ENCODE data around the gene LRPAP1.
"Not testable (repeated sequence)": the region's sequence is repeated elsewhere in the genome, so short reads cannot be mapped to it uniquely, and the experiment has no call there.

LRPAP1 gene

DNA sequence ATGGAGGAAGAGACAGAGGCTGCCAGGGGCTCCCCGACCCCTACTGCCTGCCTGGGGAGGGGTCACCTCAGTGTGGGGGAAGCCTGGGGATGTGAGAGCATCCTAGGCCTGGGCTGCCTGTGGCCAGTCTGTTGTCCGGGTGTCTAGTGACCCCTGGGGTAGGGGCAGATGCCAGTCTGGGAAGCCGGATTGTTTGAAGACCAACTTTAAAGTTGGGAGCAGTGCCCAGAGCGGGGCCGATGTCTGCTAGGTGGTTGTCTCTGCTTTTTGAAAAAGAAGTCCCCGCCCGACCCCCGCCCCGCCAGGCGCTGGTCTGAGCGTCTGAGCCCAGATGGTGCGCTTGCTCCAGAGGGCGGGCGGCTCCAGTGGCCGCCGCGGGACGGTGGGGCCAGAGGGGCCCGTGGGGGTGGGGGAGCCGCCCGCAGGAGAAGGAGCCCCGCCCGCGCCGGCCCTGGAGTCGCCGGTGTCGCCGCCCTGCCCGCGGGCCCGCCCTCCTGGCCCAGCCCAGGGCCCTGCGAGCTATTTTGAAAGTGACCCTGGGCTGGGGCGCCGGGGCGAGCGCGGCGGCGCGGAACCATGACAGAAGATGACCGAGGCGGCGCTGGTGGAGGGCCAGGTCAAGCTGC is 69.3 kb downstream of the LRPAP1 start, which contains the start of gene DOK7:
Gene DOK7 (plus strand): TSS at position 517 of the 626 bp plus-strand sequence. CDS start 70 bp downstream, at position 587.
- no peak for DNase-seq (ENCODE audit: low read depth in 2 of 2, low spot score in 1 of 2)

DNA sequence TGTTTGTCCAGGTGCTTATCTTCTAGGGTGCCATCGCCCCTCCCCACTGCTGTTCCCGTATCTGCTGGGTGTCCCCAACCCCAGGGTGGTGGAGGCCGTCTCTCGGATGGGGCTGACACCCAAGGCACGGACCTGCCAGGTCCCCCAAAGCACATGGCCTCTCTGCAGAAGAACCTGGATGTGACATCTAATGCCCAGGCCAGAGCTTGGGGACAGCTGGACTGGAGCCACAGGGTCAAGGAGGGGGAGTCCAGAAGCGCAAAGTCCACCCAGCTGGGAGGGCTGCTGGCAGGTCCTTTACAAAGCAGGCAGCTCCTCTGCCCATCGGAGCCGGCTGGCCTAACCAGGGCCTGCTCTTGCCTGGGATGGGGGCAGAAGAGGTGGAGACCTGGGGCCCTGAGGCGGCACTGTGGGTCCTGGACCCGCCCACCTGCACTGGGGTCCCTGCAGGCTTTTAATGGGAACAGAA is 69.9 kb downstream of the LRPAP1 start:
- DNase-seq (ENCODE audit: low read depth in 2 of 2, low spot score in 1 of 2) = no peak

DNA sequence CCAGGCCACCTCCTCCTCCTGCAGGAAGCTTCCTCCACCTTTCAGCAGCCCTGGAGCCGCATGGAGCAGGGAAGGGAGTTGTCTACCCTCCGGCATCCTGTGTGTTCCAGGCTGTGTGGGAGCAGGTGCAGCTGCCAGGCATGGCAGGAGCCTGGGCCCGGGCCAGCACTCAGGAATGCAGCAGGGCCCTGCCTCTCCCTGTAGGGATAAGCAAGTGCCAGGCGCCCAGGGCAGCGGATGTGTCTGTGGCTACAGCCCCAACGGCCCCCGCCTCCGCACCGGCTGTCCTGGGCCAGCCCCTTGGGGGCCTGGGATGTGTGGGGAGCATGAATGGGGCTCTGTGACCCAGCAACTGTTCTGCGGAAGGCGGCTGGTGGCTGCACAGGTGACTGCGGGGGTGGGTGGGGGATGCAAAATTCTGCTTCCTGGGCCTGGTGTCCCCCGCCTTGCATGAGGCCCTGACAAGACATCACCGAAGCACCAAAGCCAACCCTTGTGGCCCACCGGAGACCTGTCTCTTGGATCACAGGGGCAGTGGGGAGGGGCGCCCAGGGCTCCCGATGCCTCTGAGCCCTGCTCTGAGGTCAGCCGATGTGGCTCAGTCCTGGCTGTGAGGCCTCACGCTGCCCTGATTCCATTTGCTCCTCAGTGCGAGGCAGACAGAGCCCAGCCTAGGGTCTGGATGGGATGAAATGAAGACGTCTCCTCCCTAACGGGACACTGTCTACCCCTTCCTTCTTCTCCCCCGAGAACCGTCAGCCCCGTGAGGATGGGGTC is 70.5 kb downstream of the LRPAP1 start:
- no peak for DNase-seq (ENCODE audit: low read depth in 2 of 2, low spot score in 1 of 2)

- no peak for DNase-seq (ENCODE audit: low read depth in 2 of 2, low spot score in 1 of 2)
Measured at GRCh38 chr4:3460926-3461325, 71.3 kb downstream of the LRPAP1 start.

- not testable (repeated sequence) for DNase-seq (ENCODE audit: low read depth in 2 of 2, low spot score in 1 of 2)
Measured at GRCh38 chr4:3459156-3459555, 73.1 kb downstream of the LRPAP1 start.

- DNase-seq (ENCODE audit: low read depth in 2 of 2, low spot score in 1 of 2) = no peak
Measured at GRCh38 chr4:3458371-3458770, 73.9 kb downstream of the LRPAP1 start.

DNA sequence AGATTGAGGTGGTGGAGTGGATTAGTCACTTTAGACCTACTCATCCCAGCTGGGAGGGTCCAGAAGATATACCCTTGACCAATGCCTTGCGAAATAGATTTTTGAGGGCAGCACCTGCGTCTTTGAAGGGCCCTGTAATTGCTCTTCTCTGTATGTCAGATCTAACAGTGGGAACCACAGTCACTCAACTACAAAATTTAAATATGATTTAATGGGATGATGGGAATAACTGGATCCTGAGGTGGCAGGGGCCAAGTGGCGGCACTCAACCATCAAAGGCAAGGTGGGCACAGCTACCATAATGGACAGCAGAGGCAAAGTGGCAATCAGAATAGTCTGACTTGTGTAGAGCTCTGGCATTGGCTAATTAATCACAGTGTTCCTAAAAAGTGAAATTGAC is 76.6 kb downstream of the LRPAP1 start:
- DNase-seq (ENCODE audit: low read depth in 2 of 2, low spot score in 1 of 2) = not testable (repeated sequence)
